GM21423 (cell line): ENCODE results near the gene MAST4.
A peak's percentile ranks its signal among the peaks of the same experiment; 100 is the strongest.

ENCODE experiments used
- ATAC-seq: cut with Tn5 transposase; IDR thresholded peaks from one replicate; pipeline ENCODE4 v1.9.1; 2021; ENCODE audit warnings: mild to moderate bottlenecking, moderate library complexity; ENCODE audit not compliant: unreplicated experiment

The MAST4 gene

DNA sequence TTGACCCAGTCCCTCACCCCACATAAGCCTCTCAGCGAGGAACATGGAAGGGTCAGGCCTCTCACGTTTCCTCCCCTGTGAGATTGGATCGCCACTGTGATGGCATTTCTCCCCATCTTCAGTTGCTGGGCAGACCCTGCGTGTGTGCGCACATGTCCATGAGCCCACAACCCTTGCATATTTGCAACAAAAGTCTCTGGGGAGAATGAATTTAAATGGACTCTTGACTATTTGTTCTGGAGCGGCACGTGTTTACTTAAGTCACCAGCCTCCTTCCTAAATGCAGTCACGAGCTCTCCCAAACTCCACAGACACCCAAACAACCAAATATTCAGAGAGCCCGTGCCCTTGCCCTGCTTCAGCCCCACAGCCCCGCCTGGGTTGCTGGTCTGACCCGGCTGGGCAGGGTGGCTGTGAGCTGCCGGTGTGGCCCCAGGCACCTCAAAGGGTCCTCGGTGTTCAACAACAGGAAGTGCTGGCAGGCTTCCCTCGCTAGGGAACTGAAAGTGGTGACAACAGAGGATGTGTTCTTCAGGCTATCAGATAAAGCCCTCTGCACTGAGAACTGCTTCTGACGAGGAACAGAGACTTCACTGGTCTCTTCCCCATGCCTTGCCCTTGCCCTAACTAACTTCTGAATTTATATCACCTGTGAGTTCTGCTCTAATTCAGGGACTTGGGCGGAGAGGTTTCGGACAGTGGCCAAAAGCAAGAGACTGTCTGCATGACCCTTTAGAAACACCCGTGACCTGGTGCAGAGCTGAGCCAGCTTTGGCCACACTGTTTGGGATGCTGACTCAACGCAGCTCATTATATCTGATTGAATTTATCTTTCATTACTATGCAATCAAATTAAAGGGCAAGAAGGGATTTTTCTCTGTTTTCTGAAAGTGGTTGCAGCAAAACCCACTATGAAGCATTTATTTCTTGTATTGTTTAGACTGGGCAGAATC, 619.6 kb downstream of the MAST4 start:
- ATAC-seq = peak; percentile 99

- ATAC-seq = no peak
These were observed 620.4 kb downstream of the MAST4 start for GRCh38 chr5:67216564-67216963.
